Stimulated activated CD4-positive, alpha-beta T cell treated with anti-CD3 and anti-CD28 coated beads, Interleukin-15, amount 100 ng/mL, for 24 hours (primary cell): ENCODE data around the gene DMGDH.

Experiments used
- DNase-seq: peaks from one replicate; pipeline ENCODE4 v3.0.0-alpha.2; 2020

DMGDH gene

DNA sequence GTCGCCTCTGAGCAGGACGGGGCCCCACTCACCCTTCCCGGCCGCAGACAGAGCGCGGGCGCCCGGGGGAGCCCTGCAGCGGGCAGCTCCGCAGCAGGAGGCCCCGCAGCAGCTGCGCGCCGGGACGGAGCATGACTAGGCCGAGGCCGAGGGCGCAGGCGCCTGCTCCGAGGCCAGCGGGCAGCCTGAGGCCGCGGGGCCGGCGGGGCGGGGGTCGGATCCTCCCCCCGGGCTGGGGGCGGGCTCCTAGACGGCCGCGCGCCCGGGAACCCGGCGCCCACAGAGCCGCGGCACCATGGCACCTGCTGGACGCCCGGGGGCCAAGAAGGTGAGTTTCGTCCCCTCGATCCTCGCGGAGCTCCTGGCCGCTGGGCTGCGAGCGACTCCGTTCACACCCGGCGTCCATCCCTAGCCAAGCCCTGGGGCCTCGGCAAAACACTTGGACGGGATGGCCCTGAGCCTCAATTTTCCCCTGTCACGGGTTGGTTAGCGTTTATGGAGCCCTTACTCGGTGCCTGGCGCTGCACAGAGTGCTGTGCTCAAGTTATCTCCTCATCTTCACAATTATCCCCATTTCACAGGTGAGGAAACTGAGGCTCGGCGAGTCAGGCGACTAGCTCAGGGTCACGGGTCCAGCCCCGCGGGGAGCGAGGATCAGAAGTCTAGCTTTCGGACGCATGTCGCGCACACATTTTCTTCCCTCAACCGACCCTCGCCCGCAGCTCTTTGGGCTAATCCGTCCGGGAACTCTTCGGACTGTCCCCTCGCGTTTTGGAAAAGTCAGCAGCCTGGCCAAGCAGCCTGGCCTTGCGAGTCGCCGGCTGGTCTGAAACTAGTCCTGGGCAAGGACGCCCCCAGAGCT lies at the start of gene DMGDH, which contains the start of gene BHMT2:
Gene DMGDH (minus strand): TSS at position 187 of the 862 bp plus-strand sequence. CDS start 54 bp downstream, at position 133.
Gene BHMT2 (plus strand): TSS at position 280 of the 862 bp plus-strand sequence. CDS start 16 bp downstream, at position 296.
- peak; percentile 8 for DNase-seq

GRCh38 chr5:79112703-79113058 lies 43.2 kb upstream of the DMGDH start:
- no peak for DNase-seq

DNA sequence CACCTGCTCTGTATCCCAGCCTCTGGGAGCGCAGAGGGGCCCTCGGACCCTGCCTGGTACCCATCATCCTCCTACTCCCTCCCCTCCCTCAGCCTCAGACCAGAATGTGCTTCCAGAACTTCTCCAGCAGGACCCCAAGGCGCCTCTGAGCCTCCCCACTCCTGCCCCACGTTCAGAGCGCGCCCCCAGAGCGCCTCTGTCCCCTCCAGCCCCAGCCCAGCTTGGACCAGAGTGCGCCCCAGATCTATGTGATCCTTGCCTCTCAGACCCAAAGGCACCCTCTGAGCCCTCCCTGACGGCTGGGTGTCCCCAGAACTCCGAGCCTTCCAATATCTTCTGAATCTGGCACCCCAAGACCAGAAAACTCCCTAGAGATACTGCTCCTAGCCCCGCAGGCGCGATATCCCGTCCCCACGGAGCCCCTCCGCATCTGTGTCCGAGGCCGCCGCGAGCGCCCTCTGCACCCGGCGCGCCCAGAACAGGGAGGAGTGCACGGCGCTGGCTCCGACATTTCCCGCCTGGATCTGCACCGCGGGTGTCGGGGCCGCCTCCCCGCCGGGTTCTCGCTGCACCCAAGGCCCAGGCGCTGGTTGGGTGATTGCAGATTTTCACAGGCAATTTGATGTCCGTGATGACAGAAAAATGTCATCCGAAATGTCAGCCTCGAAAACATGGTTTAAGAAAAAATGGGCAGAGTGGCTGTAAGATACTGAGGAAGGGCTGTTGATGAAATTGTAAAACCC lies 42.7 kb upstream of the DMGDH start:
- DNase-seq, result no peak

GRCh38 chr5:79111387-79111959 lies 42.0 kb upstream of the DMGDH start, which contains the start of gene BHMT:
Gene BHMT (plus strand): TSS chr5:79111809. CDS start chr5:79111886, 77 bp downstream.
- DNase-seq, result no peak

DNA sequence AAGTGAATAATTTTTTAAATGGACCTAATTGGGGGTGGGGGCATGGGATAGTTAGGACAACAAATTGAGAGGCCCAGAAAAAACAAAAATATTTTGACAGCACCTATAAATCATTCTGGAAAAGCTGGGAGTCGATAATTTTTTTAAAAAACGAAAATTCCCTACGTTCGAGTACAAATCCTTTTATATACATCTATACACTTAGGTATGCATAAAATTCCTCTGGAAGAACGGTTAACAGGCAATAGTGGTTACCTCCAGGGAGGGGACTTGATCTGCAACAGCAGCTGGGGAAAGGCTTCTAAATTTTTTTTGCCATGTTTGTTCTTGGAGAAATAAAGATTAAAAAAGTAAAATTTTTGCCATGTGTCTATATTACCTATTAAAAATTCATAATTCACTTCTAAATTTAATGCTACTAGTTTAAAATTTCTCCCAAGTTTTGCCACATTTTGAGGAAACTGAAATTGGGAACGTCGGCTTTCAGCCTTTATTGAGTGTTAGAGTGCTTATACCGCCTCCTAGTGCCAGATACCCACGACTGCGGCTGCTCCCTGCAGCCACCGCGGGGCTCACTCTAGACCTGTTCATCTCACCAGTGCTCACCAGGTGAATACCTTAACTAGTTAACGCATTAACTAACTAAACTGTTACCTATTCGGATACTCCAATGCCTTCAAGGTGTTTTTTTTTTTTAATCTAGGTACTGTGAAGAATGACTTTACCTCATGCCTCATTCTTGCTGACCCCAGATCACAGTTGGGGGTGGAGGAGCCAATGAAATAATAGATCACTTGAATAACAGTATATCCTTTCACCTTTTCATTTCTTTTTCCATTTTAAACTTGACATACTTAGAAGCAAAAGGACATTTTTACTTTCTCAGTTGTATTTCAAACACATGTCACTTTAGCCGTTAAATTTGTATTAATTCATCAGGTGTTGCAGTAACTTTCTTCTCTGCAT lies 40.3 kb upstream of the DMGDH start:
- DNase-seq, result peak; percentile 39

DNA sequence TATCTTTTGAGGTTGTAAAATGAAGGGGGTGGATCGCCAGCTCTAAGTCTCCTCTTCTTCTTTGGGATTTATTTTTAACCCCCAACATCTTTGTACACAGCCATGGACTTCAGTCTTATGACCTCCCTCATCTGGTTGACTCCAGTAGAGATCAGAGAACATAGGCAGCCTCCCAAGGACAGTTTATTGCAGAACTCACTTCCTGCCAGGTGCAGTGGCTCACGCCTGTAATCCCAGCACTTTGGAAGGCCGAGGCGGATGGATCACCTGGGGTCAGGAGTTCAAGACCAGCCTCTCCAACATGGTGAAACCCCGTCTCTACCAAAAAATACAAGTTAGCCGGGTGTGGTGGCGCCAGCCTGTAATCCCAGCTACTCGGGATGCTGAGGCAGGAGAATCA lies 39.3 kb upstream of the DMGDH start:
- DNase-seq, result no peak

DNA sequence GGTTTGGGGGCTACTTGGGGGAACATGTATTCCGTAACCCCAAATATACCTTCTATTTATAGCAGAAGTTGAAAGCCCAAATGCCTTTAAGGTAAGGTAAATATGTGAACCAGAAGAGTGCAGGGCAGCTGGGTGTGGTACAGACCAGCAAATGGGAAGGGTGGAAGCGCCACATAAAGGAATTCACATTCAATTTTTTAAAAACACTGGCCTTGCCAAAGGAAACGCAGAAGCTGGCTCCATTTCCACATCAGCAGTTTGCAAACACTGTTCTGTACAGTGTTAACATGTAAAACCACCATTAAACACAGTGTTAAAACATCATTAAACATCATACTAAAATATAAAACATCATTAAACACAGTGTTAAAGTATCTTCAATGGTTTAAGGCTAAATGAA lies 38.6 kb upstream of the DMGDH start:
- no peak for DNase-seq

DNA sequence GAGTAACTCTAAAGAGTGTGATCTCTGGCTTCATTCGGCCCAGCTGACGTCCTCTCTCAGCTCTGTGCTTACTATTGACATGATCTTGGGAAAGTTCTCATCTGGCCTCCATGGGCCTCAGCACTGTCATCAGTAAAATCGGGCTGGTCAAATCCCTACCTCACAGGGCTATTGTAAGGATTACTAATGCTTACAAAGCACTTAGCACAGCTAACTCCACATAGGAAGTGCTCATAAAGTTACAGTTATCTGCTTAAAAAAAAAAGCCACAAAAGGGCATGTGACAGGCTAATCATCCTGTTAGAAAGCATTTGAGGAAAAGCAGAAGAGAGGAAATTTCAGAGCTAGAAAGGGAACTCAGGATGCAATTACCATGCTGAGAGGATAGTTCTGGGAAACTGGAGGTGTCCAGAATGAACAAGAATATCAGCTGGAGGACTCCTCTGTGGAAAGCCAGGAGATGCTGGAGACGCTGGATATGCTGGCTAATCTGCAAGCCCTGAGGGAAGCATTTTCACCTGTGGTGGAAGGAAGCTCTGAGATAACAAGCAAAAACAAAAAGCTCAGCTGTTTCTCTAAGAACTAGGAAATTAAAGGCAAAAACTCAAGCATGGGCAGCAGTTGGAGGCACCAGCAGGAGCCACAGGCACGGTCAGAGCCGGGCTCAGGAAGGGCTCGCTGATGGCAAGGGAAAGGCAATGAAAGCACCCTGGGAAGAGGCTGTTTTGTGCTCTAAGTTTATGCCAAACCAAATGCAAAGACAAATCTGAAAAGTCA lies 37.7 kb upstream of the DMGDH start:
- DNase-seq, result no peak

DNA sequence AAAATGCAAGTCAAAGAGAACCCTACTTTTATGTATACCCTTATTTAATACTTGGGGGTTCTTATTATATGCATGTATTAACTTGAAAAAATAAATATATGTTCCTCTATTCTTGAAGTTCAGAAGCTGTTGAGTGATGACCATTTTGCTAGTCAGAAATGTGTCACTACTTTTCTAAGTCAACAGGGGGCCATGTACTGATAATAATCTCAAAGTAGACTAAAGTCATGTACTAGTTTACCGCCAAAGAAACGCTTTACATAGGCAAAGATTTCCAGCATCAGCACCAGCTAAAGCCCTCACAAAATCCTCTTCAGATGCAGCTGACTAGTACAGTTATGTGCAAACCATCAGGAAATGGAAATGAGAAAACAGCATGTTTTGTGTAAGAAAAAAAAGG lies 36.4 kb upstream of the DMGDH start:
- DNase-seq, result no peak

- DNase-seq, result no peak
Measured at GRCh38 chr5:79093762-79094161, 24.3 kb upstream of the DMGDH start.

GRCh38 chr5:79091064-79091463 lies 21.6 kb upstream of the DMGDH start:
- DNase-seq, result no peak

DNA sequence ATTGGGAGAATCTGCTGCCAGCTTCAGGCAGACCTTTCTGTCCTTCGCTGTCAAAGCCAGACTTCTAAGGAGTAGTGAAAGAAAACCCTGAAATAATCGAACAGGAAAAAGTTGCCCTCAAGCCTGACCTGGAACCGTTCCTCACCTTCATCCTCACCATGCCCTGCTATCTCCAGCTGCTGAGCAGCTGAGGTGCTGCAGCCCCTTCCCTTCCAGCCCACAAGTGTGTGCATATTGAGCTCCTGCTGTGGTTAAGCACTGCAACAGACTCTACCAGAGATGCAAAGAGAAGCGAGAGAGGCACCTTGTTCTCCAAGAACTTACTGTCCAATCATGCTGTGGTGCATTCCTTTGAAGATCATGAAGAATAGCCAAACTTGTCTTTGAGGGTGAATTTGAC lies 19.0 kb upstream of the DMGDH start:
- DNase-seq, result no peak

DNA sequence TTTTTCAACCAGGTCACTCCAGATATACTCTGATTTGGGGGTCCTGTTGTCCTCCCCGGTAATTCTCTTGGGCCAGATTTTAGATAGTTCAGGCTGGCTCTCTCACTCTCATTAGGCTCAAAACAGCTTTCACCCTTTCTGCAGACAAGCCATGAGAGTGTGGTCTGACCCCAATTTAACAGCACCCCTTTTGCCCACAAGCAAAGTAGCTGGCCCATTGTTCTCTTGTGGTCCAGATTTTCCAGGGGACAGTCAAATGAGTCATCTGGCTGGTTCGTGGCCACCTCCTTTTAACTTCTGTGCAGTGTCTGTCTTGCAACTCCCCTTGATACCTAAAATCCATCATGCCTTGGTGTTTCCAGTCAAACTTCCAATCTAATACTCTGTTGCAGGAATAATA lies 16.6 kb upstream of the DMGDH start:
- no peak for DNase-seq

DNA sequence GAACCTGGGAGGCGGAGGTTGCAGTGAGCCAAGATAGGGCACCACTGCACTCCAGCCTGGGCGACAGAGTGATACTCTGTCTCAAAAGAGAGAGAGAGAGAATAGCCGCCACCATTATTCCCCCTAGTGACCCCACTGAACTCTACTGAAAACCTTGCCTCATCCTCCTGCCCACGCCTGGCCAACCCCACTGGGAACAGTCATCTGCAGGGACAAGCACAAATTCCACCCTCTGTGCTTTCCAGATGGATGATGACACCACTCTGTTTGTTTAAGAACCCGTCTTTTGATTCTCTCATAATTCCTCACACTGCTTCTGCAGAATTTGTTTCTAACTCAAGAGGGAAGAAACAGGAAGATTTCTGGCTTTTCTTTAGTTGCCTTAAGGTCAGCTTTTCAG lies 12.3 kb upstream of the DMGDH start:
- DNase-seq, result no peak

- no peak for DNase-seq
Measured at GRCh38 chr5:79080804-79081203, 11.3 kb upstream of the DMGDH start.

DNA sequence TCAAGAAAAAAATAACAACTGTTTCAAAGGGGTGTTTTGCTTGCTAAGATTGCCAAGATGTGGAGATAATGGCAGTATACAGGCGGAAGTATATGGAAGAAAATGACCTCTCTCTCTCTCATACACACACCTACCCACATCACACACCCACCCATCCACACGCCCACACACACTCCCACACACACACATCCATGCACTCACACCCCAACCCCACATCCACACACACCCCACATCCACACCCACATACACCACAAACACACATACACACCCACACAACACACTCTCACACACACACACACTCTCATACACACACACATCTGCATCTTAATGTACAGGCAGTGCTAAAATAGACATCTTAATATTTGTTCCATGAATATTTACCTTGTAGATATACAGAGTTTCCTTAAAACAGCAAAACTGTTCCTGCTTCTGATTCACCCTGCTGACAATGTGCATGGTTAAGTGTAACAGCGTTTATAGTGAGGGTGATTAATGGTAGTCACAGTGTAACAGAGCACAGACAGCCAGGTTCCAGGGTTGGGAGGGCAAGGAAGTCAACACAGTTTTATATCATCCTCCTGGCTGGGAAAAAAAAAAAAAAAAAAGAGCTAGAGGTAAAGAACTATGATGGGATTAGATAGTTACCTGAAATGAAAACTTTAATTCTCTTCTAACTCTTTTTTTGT lies 8.3 kb upstream of the DMGDH start:
- DNase-seq, result no peak

- DNase-seq, result no peak
Measured at GRCh38 chr5:79076819-79077218, 7.3 kb upstream of the DMGDH start.

- no peak for DNase-seq
Measured at GRCh38 chr5:79075646-79076426, 6.4 kb upstream of the DMGDH start.

GRCh38 chr5:79074641-79075040 lies 5.2 kb upstream of the DMGDH start:
- DNase-seq, result no peak

DNA sequence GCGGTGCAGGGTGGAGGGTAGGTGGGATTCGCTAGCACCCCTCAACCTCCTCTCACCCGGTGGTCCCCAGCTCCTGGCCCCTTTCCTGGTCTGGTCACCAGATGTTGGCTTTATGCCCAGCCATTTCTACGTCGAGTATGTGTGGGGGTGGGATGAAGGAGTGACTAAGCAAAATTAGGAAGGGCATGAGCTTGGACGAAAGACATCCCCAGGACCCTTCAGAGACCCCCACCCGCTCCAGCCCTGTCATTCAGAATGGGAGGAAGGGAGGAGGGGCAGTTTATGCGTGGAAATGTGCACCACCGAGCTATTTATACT lies 835 bp upstream of the DMGDH start:
- no peak for DNase-seq
